Right lung (tissue), 5 donors: Measurements from ENCODE around the gene PDE4D. TPM values are rescaled to one million over a fixed set of nuclear protein-coding genes. Genes with fewer than 3 reads are reported as not detected.

Experiments used
- DNase-seq, 2 donors: peaks; one replicate each; pipeline ENCODE4 v3.0.0-alpha.2; 2013
- polyA plus RNA-seq, 5 donors: library from polyadenylated mRNA; unstranded; fragments of 120-200 nt; gene quantifications; one replicate each; pipeline versions ENCODE4 v1.2.1 to v1.2.3, GENCODE V29; 2013; ENCODE audit warnings: inconsistent platforms in 1 of 5, low replicate concordance in 1 of 5; ENCODE audit not compliant: insufficient read length in 5 of 5, insufficient read depth in 1 of 5

PDE4D gene
- polyA plus RNA-seq, 5 donors: 14.6 to 27.4 (median 22.0) TPM

- DNase-seq: no peak
Observed at GRCh38 chr5:59116231-59116865, 777.2 kb downstream of the PDE4D start.

DNA sequence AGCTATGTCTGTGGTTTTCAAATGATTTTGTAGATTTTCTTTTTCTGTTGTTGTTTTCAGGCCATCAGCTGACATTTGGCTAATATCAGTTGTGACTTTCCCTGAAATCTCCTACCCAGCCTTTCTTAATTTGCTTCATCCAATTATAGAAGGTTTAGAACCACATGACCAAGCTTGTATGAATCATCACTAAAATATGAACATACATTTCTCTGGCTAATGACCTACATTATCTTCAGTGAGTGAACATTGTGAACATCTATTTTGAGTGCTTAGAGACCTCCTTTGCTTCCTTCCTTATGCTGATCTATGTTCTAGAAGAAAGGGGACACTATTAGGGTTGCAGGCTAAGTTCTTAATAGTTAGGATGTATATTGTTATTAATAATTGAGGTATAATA is 778.2 kb downstream of the PDE4D start:
- DNase-seq: no peak

GRCh38 chr5:59109383-59109782 is 784.1 kb downstream of the PDE4D start:
- no peak for DNase-seq

DNA sequence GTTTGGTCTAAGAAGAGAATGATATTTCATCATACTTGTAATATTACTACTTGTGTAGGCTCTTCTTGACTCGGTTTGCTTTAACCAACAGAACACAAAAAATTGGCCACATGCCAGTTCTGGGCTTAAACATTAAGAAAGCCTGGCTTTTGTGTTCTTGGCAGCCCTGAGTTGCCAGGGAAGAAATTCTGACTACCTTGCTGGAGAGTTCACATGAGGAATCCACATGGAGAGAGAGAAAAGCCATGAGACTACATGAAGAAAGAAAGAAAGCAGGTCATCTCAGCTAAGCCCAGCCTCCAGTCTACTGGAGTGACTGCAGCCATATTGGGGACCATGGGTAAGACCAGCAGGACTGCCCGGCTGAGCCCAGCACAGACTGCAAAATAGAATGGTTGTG is 785.8 kb downstream of the PDE4D start:
- no peak for DNase-seq

- DNase-seq: peak; percentile 67 to 68
Observed at GRCh38 chr5:59104400-59105127, 789.0 kb downstream of the PDE4D start.

GRCh38 chr5:59103303-59103702 is 790.2 kb downstream of the PDE4D start:
- DNase-seq: no peak

DNA sequence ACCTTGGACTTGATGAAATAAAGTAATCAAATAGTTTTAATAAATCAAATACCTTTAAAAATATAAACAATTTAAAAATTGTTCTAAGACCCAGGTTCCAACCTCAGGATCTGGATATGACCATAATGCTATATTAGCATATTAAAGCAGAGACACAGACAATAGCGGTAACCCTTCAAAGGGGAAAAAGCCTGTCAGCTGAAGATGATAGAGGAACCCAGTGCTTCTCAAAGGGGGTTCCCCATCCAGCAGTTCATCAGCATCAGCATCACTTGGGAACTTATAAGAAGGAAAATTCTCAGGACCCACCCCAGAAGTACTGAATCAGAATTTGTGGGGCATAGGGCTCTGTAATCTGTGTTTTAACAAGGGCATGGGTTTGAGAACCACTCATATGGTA is 791.1 kb downstream of the PDE4D start:
- no peak for DNase-seq

GRCh38 chr5:59100875-59101274 is 792.7 kb downstream of the PDE4D start:
- DNase-seq: no peak

- no peak for DNase-seq
Observed at GRCh38 chr5:59099995-59100345, 793.6 kb downstream of the PDE4D start.

- DNase-seq: no peak
Observed at GRCh38 chr5:59099270-59099994, 794.1 kb downstream of the PDE4D start.

DNA sequence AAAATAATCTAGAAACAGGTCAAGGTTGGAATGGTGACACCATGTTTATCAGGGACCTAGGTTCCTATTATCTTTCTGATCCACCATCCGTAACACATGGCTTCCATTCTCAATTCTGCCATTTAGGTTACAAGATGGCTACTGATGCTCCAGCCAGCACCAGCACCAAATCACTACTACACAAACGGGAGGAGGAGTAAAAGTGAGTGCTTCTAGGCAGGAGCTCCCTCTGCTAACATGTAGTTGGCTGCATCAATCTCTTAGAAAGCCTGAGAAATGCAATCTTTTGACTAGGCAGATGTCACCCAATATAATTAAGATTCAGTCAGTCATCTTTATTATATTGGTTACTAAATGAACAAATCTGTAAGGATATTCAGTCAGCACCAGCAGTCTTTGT is 794.8 kb downstream of the PDE4D start:
- DNase-seq: no peak

- no peak for DNase-seq
Observed at GRCh38 chr5:59097712-59098111, 795.8 kb downstream of the PDE4D start.

DNA sequence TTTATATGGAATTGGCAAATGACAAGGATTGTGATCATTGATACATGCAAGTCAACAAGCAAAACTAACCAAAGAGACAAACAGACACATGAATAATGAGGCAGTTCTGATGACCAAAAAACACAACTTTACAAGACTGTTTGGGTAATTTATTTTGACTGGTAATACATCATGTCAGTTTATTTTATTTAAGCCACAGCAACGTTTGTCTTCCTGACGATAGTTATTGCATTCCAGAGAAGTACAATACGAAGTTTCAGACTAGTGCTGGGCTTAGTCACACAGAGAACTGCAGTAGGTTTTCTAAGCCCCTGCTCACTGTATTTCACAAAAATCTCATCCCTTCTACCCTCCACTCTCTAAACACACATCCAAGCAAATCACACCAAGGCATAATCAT is 796.4 kb downstream of the PDE4D start:
- DNase-seq: no peak

DNA sequence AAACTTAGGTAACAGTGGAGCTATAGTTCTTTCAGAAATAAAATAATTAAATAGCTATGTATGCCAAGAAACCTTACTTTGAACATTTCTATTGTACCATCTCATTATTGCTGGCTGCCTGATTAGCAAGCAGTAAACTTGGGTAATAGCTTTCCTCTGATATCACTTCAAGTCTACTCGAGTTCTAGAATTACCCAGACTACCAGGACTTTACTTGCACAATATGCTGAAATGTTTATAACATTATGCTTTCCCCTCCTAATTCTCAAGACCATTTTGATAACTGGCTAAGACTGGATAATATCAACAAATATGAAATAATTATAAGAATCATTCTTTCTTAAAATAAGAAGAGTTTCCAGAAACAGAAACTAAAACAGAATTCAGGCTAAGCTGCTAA is 798.0 kb downstream of the PDE4D start:
- peak in 1 of 2 donors; percentile 64 for DNase-seq

DNA sequence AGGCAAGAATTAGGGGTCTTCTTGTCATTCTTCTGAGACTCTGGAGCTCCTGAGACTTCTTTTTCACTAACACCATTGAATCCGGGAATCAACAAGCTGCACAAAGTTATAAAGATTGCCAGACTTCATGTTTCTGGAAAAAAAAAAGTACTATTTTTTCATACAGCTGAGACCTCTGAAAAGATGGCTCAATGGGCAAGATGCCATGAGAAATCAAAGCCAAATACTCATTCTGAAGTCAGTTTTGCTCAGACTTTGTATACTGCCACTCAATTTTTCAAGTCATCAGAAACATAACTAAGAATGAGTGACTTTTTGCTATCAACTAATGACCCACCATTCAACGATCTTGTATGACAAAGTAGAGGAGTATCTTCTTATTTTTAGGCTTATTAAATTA is 798.7 kb downstream of the PDE4D start:
- DNase-seq: no peak

DNA sequence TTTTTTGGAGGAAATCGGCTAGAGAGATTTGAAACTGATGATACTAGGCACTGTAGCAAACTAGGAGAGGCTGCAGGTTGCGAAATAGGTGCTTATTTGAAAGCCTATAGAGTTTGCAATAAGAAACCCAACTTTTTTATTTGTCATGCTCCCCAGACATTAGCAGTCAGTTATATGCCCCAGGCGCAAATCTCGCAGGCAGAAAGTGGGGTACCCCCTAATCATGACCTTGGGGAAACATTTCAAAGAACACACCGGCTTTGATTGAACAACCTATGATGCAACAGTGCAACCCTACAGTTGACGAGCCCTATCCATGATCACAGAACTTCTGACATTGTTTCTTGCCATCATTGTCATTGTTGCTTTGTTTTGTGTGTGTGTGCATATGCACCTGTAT is 800.2 kb downstream of the PDE4D start:
- DNase-seq: no peak

- DNase-seq: no peak
Observed at GRCh38 chr5:59092758-59093157, 800.8 kb downstream of the PDE4D start.

DNA sequence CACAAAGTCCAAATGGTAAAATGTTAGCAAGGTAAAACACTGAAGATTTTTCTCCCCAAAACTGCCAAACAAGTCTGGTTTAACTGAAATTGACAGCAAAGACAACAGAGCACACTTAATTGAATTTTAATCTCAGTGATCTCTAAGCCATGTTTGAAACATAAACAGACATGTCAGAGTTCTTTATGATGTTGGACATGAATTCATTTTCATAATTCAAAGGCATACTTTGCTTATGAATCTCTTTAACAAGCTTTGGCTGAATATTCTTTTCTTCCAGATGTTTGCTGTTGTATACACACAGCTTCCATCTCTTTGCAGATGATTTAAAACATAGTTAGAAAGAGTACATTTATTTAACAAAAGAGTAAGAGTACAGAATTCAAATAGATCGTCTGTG is 801.6 kb downstream of the PDE4D start:
- DNase-seq: no peak

DNA sequence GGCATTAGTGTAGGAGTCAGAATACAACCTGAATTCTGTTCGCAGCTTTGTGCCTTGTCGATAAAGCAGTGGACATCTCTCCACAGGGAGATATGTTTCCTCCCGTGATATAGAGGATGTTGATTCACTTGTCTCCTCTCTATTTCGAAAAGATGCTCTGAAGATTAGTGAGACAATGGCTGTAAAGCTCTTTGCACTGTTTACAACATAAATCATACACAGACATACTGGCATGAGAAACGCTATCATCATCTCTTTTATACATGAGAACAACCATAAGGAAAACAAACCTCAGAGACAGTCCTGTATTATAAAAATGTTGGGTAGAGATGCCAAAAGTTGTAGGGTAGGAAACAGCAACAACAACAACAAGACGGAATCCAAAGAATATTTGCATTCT is 803.2 kb downstream of the PDE4D start:
- no peak for DNase-seq

DNA sequence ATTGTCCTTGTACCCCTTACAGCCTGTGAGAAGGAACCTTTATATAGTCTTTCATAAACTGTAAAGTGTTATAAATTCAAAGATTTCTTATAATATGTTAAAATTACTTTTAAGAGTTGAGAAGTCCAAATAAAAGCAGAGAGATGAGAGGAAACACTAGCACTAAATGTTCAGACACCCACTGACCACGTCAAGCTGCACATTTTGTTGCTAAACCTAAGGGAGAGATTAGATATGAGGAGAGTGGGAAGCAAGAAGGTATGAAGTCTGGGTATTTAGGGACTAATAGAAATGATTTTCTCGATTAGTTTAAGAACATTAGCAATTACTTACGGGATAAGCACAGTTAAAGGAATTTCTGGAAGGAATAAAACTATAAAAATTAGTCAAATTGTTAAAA is 803.8 kb downstream of the PDE4D start:
- no peak for DNase-seq

GRCh38 chr5:59088546-59088945 is 805.0 kb downstream of the PDE4D start:
- no peak for DNase-seq

DNA sequence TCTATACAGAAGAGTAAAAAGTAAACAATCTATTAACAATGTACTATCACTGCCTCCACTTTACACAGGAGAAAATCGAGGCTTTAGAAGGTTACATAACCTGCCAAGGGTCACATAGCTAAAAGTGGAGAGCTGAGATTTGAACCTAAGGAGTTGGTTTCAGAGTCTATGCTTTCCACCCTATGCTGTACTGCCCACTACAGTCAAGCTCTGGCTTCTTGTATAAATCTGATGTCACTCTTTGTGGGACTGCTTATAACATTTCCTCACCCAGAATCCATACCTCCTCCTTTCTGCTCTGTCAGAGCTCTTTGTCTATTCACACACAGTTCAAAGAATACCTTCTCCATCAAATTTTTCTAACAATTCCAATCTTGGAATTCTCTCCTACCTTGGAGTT is 807.5 kb downstream of the PDE4D start:
- no peak for DNase-seq

- DNase-seq: no peak
Observed at GRCh38 chr5:59081693-59082092, 811.8 kb downstream of the PDE4D start.
